Measurements from ENCODE around the gene CCDC88A. TPM values are rescaled to one million over a fixed set of nuclear protein-coding genes. Genes with fewer than 3 reads are reported as not detected.
"Not testable (repeated sequence)": the region's sequence is repeated elsewhere in the genome, so short reads cannot be mapped to it uniquely, and the experiment has no call there.

The CCDC88A gene
- total RNA-seq, 1 donor, result 54.3 TPM

DNA sequence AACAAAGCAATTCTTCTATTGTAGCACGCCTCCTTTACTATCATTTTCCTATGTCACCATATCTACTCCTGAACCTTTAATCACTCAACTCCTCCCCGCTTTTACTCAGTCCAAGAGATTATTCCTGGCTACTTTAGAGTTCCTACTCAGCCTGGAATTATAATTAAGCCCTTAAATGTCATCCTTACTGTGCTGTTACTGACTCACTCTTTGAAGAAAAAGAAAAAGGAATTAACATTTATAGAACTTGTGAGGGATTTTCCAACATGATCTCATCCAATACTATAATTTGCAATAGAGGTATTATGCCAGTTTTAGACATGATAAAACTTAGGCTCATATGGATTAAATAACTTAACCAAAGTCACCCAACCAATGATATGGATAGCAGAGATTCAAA, 61.7 kb downstream of the CCDC88A start:
- Histone ChIP-seq H3K27me3 (ENCODE audit: insufficient read depth, low read length) (no peaks in the 10 kb centered on the region), H4K20me1 (ENCODE audit: insufficient read depth, low read length) (no peaks in the 10 kb centered on the region), H3K4me3 (ENCODE audit: insufficient read depth, low read length) (no peak overlapping the region), H3K4me1 (ENCODE audit: insufficient read depth, low read length) (peaks cover 13% of the 10 kb centered on the region), H3K4me2 (ENCODE audit: insufficient read depth, low read length) (no peak overlapping the region), H3K36me3 (ENCODE audit: insufficient read depth, low read length) (peaks cover 24% of the 10 kb centered on the region), H3K9me3 (ENCODE audit: low read depth, low read length) (no peaks in the 10 kb centered on the region), H3K79me2 (ENCODE audit: insufficient read depth, low read length) (no peaks in the 10 kb centered on the region), H2AFZ (ENCODE audit: low read length) (no peak overlapping the region), H3K27ac (ENCODE audit: low read depth, low read length) (peak overlapping the region; percentile 46)
- DNase-seq (ENCODE audit: insufficient read length, low spot score, missing footprints), result no peak
- TF ChIP-seq, protein P1, sequence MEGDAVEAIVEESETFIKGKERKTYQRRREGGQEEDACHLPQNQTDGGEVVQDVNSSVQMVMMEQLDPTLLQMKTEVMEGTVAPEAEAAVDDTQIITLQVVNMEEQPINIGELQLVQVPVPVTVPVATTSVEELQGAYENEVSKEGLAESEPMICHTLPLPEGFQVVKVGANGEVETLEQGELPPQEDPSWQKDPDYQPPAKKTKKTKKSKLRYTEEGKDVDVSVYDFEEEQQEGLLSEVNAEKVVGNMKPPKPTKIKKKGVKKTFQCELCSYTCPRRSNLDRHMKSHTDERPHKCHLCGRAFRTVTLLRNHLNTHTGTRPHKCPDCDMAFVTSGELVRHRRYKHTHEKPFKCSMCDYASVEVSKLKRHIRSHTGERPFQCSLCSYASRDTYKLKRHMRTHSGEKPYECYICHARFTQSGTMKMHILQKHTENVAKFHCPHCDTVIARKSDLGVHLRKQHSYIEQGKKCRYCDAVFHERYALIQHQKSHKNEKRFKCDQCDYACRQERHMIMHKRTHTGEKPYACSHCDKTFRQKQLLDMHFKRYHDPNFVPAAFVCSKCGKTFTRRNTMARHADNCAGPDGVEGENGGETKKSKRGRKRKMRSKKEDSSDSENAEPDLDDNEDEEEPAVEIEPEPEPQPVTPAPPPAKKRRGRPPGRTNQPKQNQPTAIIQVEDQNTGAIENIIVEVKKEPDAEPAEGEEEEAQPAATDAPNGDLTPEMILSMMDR (IDR thresholded peaks at IDR 0.05; ENCODE audit: extremely low read depth, low read depth, low read length), result no peak

DNA sequence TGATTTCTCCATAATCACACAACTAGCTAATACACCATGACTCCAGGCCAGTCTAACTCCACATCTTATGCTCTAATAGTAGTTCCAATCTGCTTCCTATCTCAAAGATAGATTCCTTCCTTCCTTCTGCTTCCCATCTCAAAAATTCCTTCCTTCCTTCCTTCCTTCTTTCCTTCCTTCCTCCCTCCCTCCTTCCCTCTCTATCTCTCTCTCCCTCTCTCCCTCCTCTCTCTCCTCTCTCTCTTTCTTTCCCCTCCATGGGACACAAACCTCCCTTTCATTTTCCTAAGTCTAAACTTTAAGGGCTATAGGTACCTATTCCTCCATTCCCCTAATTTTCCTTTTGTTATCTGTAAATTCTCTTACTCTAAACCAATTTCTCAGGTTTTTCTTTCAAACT, 62.5 kb downstream of the CCDC88A start:
- no peak overlapping the region for H3K4me3 ChIP-seq (ENCODE audit: insufficient read depth, low read length)
- TF ChIP-seq, protein P1 (IDR thresholded peaks at IDR 0.05; ENCODE audit: extremely low read depth, low read depth, low read length), result no peak

DNA sequence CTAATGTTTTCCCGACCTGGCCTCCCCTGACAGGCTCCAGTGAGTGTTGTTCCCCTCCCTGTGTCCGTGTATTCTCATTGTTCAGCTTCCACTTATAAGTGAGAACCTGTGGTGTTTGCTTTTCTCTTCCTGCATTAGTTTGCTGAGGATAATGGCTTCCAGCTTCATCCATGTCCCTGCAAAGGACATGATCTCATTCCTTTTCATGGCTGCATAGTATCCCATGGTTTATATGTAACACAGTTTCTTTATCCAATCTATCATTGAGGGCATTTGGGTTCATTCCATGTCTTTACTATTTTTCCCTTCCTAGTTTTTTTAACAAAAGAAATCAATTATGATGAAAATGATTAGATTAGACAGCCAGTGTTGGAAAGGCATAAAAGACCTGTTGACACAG, 63.5 kb downstream of the CCDC88A start:
- H3K79me2 ChIP-seq (ENCODE audit: insufficient read depth, low read length); H3K4me2 ChIP-seq (ENCODE audit: insufficient read depth, low read length); H4K20me1 ChIP-seq (ENCODE audit: insufficient read depth, low read length); H2AFZ ChIP-seq (ENCODE audit: low read length); H3K4me3 ChIP-seq (ENCODE audit: insufficient read depth, low read length); DNase-seq (ENCODE audit: insufficient read length, low spot score, missing footprints); H3K27me3 ChIP-seq (ENCODE audit: insufficient read depth, low read length); H3K27ac ChIP-seq (ENCODE audit: low read depth, low read length); H3K9me3 ChIP-seq (ENCODE audit: low read depth, low read length): not testable (repeated sequence)
- peaks cover 13% of the 10 kb centered on the region for H3K4me1 ChIP-seq (ENCODE audit: insufficient read depth, low read length)
- peaks cover 27% of the 10 kb centered on the region for H3K36me3 ChIP-seq (ENCODE audit: insufficient read depth, low read length)

More for the DNA sequence above, 62.5 kb downstream of the CCDC88A start:
- no peak for DNase-seq (ENCODE audit: insufficient read length, low spot score, missing footprints)
- Histone ChIP-seq H3K79me2 (ENCODE audit: insufficient read depth, low read length) (no peaks in the 10 kb centered on the region), H3K9me3 (ENCODE audit: low read depth, low read length) (no peaks in the 10 kb centered on the region), H3K27me3 (ENCODE audit: insufficient read depth, low read length) (no peaks in the 10 kb centered on the region), H3K27ac (ENCODE audit: low read depth, low read length) (no peak overlapping the region), H4K20me1 (ENCODE audit: insufficient read depth, low read length) (no peaks in the 10 kb centered on the region), H3K4me1 (ENCODE audit: insufficient read depth, low read length) (peaks cover 13% of the 10 kb centered on the region), H3K36me3 (ENCODE audit: insufficient read depth, low read length) (peaks cover 22% of the 10 kb centered on the region), H2AFZ (ENCODE audit: low read length) (no peak overlapping the region), H3K4me2 (ENCODE audit: insufficient read depth, low read length) (no peak overlapping the region)

DNA sequence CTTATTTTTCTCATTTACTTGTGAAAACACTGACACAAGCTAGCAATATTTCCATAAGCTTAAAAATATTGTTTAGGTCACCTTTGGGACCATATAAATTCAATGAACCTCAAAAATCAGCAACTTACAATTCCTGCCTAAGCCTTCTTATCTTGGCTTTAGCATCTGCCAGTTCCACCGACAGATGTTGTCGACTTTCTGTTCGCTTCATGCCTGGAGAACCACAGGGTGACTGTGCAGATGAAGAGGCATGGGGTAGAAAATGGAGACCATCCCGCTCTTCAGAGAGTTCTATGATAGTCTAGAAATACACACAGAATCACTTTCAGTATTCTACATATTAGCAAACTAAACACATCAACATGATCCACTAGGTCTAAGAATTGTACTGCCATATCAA, 64.2 kb downstream of the CCDC88A start:
- no peak for DNase-seq (ENCODE audit: insufficient read length, low spot score, missing footprints)
- Histone ChIP-seq H3K36me3 (ENCODE audit: insufficient read depth, low read length) (peaks cover 27% of the 10 kb centered on the region), H3K4me3 (ENCODE audit: insufficient read depth, low read length) (no peak overlapping the region), H3K4me2 (ENCODE audit: insufficient read depth, low read length) (no peak overlapping the region), H3K4me1 (ENCODE audit: insufficient read depth, low read length) (peaks cover 13% of the 10 kb centered on the region), H3K9me3 (ENCODE audit: low read depth, low read length) (no peaks in the 10 kb centered on the region), H3K27ac (ENCODE audit: low read depth, low read length) (no peak overlapping the region), H3K27me3 (ENCODE audit: insufficient read depth, low read length) (no peaks in the 10 kb centered on the region), H3K79me2 (ENCODE audit: insufficient read depth, low read length) (no peaks in the 10 kb centered on the region), H4K20me1 (ENCODE audit: insufficient read depth, low read length) (no peaks in the 10 kb centered on the region), H2AFZ (ENCODE audit: low read length) (no peak overlapping the region)
- TF ChIP-seq, protein P1 (IDR thresholded peaks at IDR 0.05; ENCODE audit: extremely low read depth, low read depth, low read length), result no peak
